ENCODE data around the gene CAND2.
"Not testable (repeated sequence)": the region's sequence is repeated elsewhere in the genome, so short reads cannot be mapped to it uniquely, and the experiment has no call there.

Gene CAND2

GRCh38 chr3:12866836-12867235 is 70.4 kb downstream of the CAND2 start:
- DNase-seq: no peak

GRCh38 chr3:12868039-12869034 is 71.9 kb downstream of the CAND2 start:
- DNase-seq: peak; percentile 65 to 69

GRCh38 chr3:12869035-12869621 is 72.6 kb downstream of the CAND2 start:
- DNase-seq: peak; percentile 20 to 23

GRCh38 chr3:12870942-12871341 is 74.5 kb downstream of the CAND2 start:
- DNase-seq: peak; percentile 52 to 53

- no peak for DNase-seq
These were observed 75.0 kb downstream of the CAND2 start for GRCh38 chr3:12871404-12871983.

GRCh38 chr3:12875857-12876836 is 79.7 kb downstream of the CAND2 start:
- peak in 1 of 2 donors; percentile 12 for DNase-seq

GRCh38 chr3:12877040-12877439 is 80.6 kb downstream of the CAND2 start:
- no peak for DNase-seq

GRCh38 chr3:12878141-12878574 is 81.7 kb downstream of the CAND2 start:
- no peak for DNase-seq

GRCh38 chr3:12878758-12879157 is 82.3 kb downstream of the CAND2 start:
- not testable (repeated sequence) for DNase-seq

GRCh38 chr3:12879191-12879815 is 82.8 kb downstream of the CAND2 start:
- no peak for DNase-seq

GRCh38 chr3:12881858-12882257 is 85.4 kb downstream of the CAND2 start:
- not testable (repeated sequence) for DNase-seq

- DNase-seq: no peak
These were observed 86.1 kb downstream of the CAND2 start for GRCh38 chr3:12882336-12883310.

- no peak for DNase-seq
These were observed 87.8 kb downstream of the CAND2 start for GRCh38 chr3:12884186-12884680.
